Right lobe of liver (tissue), 4 donors: ENCODE measurements around the gene DEFB113.

ENCODE experiments used
- POLR2A ChIP-seq: fragments of 450-650 bp; IDR thresholded peaks from one replicate; pipeline ENCODE4 v1.6.1; 2017; ENCODE audit warnings: antibody characterized with exemption, mild to moderate bottlenecking
- TF ChIP-seq, protein P1 (sequence below), 4 donors: fragments of 200-600 bp in 3 of 4; fragments of 450-650 bp in 1 of 4; IDR thresholded peaks; one replicate each; pipeline versions ENCODE4 v1.5.1 to v1.8.0; 2016 to 2022; ENCODE audit warnings: antibody characterized with exemption in 4 of 4, mild to moderate bottlenecking in 2 of 4
- donor health status: DM: no; HTN: no; CAD: no.
- donor health status: DM: no; HTN: no; CAD: no.
- donor health status: DM: no; HTN: yes; CAD: no.

GRCh38 chr6:49995278-49995677 is 25.9 kb upstream of the DEFB113 start:
- no peak for TF ChIP-seq POLR2A
- TF ChIP-seq, protein P1, sequence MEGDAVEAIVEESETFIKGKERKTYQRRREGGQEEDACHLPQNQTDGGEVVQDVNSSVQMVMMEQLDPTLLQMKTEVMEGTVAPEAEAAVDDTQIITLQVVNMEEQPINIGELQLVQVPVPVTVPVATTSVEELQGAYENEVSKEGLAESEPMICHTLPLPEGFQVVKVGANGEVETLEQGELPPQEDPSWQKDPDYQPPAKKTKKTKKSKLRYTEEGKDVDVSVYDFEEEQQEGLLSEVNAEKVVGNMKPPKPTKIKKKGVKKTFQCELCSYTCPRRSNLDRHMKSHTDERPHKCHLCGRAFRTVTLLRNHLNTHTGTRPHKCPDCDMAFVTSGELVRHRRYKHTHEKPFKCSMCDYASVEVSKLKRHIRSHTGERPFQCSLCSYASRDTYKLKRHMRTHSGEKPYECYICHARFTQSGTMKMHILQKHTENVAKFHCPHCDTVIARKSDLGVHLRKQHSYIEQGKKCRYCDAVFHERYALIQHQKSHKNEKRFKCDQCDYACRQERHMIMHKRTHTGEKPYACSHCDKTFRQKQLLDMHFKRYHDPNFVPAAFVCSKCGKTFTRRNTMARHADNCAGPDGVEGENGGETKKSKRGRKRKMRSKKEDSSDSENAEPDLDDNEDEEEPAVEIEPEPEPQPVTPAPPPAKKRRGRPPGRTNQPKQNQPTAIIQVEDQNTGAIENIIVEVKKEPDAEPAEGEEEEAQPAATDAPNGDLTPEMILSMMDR (IDR thresholded peaks at IDR 0.05): no peak
